Stomach smooth muscle (tissue), 2 donors: ENCODE results near the gene STARD8.

Source experiments
- H3K27ac ChIP-seq: one replicate; pipeline ENCODE4 v1.7.0; 2013; ENCODE audit warnings: mild to moderate bottlenecking, low read length, inconsistent platforms
- H3K27me3 ChIP-seq, 2 donors: one replicate each; pipeline ENCODE4 v1.7.0; 2013; ENCODE audit warnings: low read length in 2 of 2; ENCODE audit not compliant: insufficient read depth in 2 of 2, control insufficient read depth in 1 of 2
- H3K36me3 ChIP-seq, 2 donors: one replicate each; pipeline ENCODE4 v1.7.0; 2013; ENCODE audit warnings: low read length in 2 of 2; ENCODE audit not compliant: control insufficient read depth in 2 of 2, insufficient read depth in 2 of 2
- H3K4me1 ChIP-seq: one replicate; pipeline ENCODE4 v1.7.0; 2013; ENCODE audit warnings: low read length; ENCODE audit not compliant: control insufficient read depth, insufficient read depth
- H3K4me3 ChIP-seq, 2 donors: one replicate each; pipeline ENCODE4 v1.7.0; 2013; ENCODE audit warnings: low read length in 2 of 2
- H3K9ac ChIP-seq, 2 donors: one replicate each; pipeline ENCODE4 v1.7.0; 2013; ENCODE audit warnings: low read length in 2 of 2, mild to moderate bottlenecking in 1 of 2
- H3K9me3 ChIP-seq, 2 donors: one replicate each; pipeline ENCODE4 v1.7.0; 2013; ENCODE audit warnings: low read length in 2 of 2; ENCODE audit not compliant: control insufficient read depth in 2 of 2
- donor health status: healthy.
- donor health status: Pancreatic carcinoma.

The STARD8 gene

GRCh38 chrX:68658530-68658929 lies 11.1 kb downstream of the STARD8 start:
- H3K27ac ChIP-seq, result no peak overlapping the region
- H3K36me3 ChIP-seq, result no peaks in the 10 kb centered on the region
- H3K4me3 ChIP-seq, result no peak overlapping the region
- H3K9me3 ChIP-seq, result no peaks in the 10 kb centered on the region
- no peaks in the 10 kb centered on the region for H3K4me1 ChIP-seq
- no peak overlapping the region for H3K9ac ChIP-seq
- H3K27me3 ChIP-seq, result peaks cover 0 to 26% of the 10 kb centered on the region in 2 donors

DNA sequence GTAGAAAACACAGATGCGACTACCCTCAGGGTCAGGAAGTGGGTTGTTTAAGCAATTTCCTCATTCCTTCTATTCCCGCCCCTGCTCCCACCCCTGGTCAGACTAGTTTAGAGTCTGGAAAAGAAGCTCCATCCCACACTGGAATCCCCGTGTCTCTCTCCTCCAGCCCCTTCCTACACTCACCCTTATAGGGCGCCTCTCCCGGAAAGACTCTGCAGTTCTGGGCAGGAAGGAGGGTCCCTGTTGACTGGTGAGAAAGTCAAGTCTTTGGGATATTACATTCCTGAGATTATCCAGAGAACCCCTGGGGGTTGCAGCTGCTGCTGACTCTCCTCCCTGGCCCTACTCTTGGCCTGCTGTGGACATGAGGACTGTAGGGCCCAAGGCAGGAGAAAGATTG lies 11.9 kb downstream of the STARD8 start:
- Histone ChIP-seq H3K9me3 (no peaks in the 10 kb centered on the region), H3K4me1 (no peaks in the 10 kb centered on the region), H3K27ac (no peak overlapping the region), H3K9ac (no peak overlapping the region), H3K27me3 (peaks cover 0 to 21% of the 10 kb centered on the region in 2 donors), H3K36me3 (no peaks in the 10 kb centered on the region), H3K4me3 (no peak overlapping the region)

DNA sequence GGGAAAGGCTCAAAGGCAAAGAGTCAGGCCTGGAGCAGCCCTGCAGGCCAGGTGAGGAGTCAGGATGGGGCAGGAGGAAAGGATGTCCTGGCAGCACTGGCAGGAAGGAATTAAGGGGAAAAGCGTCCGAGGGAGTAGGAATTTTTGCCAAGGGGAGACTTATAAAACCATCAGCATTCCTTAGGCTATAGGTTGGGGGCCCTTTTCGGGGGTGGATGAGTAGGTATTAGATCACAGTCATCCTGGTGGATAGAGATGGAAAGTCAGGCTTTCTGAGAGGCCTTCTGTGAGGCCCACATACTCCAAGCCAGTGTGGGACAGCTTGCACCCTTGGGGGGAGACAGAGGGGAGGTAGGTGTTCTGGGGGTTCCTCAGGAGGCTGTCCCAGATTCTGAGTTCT lies 12.3 kb downstream of the STARD8 start:
- Histone ChIP-seq H3K27me3 (peaks cover 0 to 19% of the 10 kb centered on the region in 2 donors), H3K36me3 (no peaks in the 10 kb centered on the region), H3K9ac (no peak overlapping the region), H3K27ac (no peak overlapping the region), H3K4me1 (no peaks in the 10 kb centered on the region), H3K4me3 (no peak overlapping the region), H3K9me3 (no peaks in the 10 kb centered on the region)

GRCh38 chrX:68660746-68661145 lies 13.3 kb downstream of the STARD8 start:
- H3K4me3 ChIP-seq, result no peak overlapping the region
- H3K4me1 ChIP-seq, result no peaks in the 10 kb centered on the region
- no peaks in the 10 kb centered on the region for H3K36me3 ChIP-seq
- H3K9me3 ChIP-seq, result no peaks in the 10 kb centered on the region
- H3K27ac ChIP-seq, result no peak overlapping the region
- H3K9ac ChIP-seq, result no peak overlapping the region
- peaks cover 0 to 15% of the 10 kb centered on the region in 2 donors for H3K27me3 ChIP-seq

DNA sequence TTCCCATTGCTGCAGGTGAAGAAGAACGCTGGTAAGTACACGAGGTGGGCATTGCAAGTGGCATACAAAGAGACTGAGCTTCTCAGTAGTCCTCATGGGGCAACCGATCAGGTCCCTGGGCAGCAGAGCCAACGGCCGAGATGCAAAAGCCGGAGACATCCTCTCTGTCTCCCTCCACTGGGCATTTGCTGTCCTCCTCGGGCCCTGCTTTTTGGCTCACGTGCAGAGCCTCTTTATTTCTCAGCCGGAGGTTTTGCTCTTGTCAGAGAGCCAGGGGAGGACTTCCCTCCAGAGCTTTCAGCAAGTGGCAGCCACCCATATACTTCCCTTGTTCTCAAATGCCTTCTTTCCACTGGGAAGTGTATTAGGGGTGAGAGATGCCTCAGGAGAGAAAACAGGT lies 18.0 kb downstream of the STARD8 start:
- Histone ChIP-seq H3K27ac (no peak overlapping the region), H3K9ac (no peak overlapping the region), H3K27me3 (peaks cover 0 to 17% of the 10 kb centered on the region in 2 donors), H3K9me3 (no peaks in the 10 kb centered on the region), H3K4me1 (no peaks in the 10 kb centered on the region), H3K4me3 (no peak overlapping the region), H3K36me3 (no peaks in the 10 kb centered on the region)

DNA sequence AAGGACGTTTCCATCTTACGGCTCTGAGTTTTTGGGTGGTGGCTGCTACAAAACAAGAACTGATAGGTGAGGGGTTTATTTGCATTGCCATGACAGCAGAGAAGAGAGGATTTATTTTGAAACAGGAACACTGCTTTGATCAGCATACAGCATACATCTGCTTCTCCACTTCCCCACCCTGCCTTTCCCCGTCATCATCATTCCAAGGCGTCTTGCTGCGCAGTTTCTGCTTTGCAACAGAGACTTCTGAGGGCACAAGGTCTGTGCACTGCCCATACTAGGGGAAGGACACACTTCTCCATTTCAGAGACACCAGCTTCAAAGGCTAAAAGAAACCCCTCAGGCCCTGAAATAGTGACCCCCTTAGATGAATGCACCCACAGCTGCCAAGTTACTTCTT lies 19.1 kb downstream of the STARD8 start:
- H3K27ac ChIP-seq, result no peak overlapping the region
- H3K27me3 ChIP-seq, result peaks cover 0 to 15% of the 10 kb centered on the region in 2 donors
- H3K9me3 ChIP-seq, result no peaks in the 10 kb centered on the region
- H3K4me3 ChIP-seq, result no peak overlapping the region
- no peaks in the 10 kb centered on the region for H3K36me3 ChIP-seq
- no peak overlapping the region for H3K9ac ChIP-seq
- no peaks in the 10 kb centered on the region for H3K4me1 ChIP-seq

DNA sequence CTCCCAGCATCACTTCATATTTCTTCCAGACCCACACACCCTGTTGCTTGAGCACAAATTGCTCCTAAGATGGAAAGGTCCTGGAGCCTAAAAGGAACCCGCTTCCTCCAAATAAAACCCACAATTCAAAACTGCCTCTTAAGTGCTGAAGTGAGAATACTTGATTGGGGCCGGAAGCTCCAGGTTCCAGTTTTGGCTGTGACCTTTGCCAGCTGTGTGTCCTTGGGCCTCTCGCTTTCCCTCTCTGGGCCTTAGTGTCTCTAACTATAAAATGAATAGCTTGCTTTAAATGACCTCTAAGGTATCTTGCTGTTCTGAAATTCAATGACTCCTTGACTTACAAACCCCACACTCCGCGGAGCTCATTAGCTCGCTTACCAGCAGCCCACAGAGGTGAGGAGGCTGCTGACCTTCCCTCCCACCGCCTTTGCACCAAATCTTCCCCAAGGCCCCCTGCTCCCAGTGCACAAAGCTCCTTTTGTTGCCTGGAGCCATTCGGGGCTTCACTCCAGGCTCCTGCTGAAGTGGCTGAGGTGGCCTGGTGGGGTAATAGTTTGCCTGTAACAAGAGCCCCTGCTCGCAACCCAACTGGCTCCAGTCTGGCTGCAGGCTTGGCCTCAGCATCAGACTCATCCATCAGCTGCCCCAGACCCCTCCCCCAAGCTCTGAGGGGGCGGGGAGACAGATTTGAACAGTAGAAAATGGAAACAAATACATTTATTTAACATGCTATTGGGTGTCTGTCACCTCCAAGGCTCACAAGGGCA lies 21.8 kb downstream of the STARD8 start:
- no peaks in the 10 kb centered on the region for H3K9me3 ChIP-seq
- no peaks in the 10 kb centered on the region for H3K36me3 ChIP-seq
- H3K27ac ChIP-seq, result no peak overlapping the region
- H3K4me1 ChIP-seq, result no peaks in the 10 kb centered on the region
- H3K9ac ChIP-seq, result no peak overlapping the region
- H3K27me3 ChIP-seq, result peaks cover 0 to 19% of the 10 kb centered on the region in 2 donors
- no peak overlapping the region for H3K4me3 ChIP-seq

- Histone ChIP-seq H3K27ac (no peak overlapping the region), H3K36me3 (no peaks in the 10 kb centered on the region), H3K4me1 (no peaks in the 10 kb centered on the region), H3K9me3 (no peaks in the 10 kb centered on the region), H3K4me3 (no peak overlapping the region), H3K9ac (no peak overlapping the region), H3K27me3 (peaks cover 0 to 18% of the 10 kb centered on the region in 2 donors)
Observed at GRCh38 chrX:68669871-68670270, 22.4 kb downstream of the STARD8 start.

GRCh38 chrX:68671221-68671620 lies 23.8 kb downstream of the STARD8 start:
- Histone ChIP-seq H3K27me3 (peaks cover 0 to 13% of the 10 kb centered on the region in 2 donors), H3K36me3 (no peaks in the 10 kb centered on the region), H3K9me3 (no peaks in the 10 kb centered on the region), H3K4me3 (no peak overlapping the region), H3K27ac (no peak overlapping the region), H3K9ac (no peak overlapping the region), H3K4me1 (no peaks in the 10 kb centered on the region)

GRCh38 chrX:68672581-68673318 lies 25.3 kb downstream of the STARD8 start:
- Histone ChIP-seq H3K27me3 (peaks cover 0 to 8% of the 10 kb centered on the region in 2 donors), H3K36me3 (no peaks in the 10 kb centered on the region), H3K4me1 (no peaks in the 10 kb centered on the region), H3K4me3 (no peak overlapping the region), H3K27ac (peak overlapping the region; percentile 37), H3K9me3 (no peaks in the 10 kb centered on the region), H3K9ac (no peak overlapping the region)

DNA sequence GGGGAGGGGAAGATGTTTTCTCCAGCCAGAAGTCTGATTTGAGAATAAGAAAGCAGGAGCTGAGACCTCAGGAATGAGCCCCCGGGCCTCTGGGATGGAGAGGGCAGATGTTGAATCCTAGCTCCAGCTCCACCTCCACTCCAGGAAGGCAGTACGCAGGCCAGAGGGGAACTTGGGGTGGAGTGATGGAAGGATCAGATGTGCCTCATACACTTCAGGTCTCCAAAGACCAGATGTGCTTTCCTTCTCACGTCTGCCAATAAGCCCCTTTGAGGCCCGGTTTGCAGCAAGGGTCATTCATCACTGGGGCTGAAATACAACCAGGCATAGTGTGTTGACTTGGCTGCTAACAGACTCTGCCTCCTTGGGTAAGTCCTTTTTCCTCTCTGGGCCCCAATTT lies 28.1 kb downstream of the STARD8 start:
- no peak overlapping the region for H3K27ac ChIP-seq
- no peak overlapping the region for H3K4me3 ChIP-seq
- peaks cover 0 to 10% of the 10 kb centered on the region in 2 donors for H3K27me3 ChIP-seq
- no peaks in the 10 kb centered on the region for H3K4me1 ChIP-seq
- no peaks in the 10 kb centered on the region for H3K9me3 ChIP-seq
- no peak overlapping the region for H3K9ac ChIP-seq
- no peaks in the 10 kb centered on the region for H3K36me3 ChIP-seq
